D721Med (cell line): ENCODE data around the gene MAU2.

Source experiments
- DNase-seq: peaks from one replicate; pipeline ENCODE4 v3.0.0; 2011; ENCODE audit warnings: low spot score; ENCODE audit not compliant: insufficient read length
- FAIRE-seq: peaks from 2 replicates; lab custom pipeline; 2011; peaks lifted over from hg19 to GRCh38; lab: Jason Lieb, UNC
- CTCF ChIP-seq: IDR thresholded peaks from 2 replicates; pipeline ENCODE4 v1.5.1; 2012; ENCODE audit warnings: mild to moderate bottlenecking, control low read depth; ENCODE audit not compliant: insufficient read depth; ENCODE audit errors: missing control alignments

Gene MAU2

DNA sequence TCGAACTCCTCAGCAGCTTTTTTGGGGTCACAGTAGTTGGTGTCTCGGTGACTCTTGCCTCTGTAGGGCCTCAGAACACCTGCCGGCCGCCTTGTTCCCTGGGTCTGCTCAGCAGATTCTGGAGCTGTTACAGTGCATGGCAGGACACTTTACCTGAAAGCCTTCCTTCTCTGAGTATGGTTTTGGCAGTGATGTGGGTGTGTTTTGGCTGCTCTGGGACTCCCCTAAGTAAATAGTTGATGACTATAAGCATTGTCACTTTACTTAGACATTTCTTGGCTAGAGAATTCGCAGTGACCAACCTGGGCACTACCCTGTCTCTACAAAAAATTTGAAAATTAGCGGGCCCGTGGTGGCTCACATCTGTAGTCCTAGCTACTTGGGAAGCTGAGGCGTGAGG lies 7.0 kb downstream of the MAU2 start:
- FAIRE-seq = no peak
- DNase-seq = no peak
- TF ChIP-seq CTCF = no peak

DNA sequence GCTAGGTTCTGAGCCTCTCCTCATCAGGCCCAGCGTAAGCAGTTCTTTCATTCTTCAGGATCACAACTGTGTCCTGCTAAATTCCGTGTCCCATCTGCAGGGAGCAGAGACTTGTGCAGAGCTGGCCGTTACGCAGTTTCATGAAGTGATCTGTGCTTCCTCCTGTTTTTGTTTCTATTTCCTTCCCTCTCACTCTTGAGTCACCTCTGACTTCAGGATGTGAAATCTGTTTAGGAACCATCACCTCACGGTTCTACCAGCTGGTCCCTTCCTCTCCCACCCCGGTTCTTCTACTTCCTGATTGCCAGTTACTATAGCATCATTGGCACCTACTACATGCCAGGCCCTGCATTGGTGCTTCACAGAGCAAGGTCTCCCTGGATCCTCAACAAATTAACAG lies 8.5 kb downstream of the MAU2 start:
- no peak for DNase-seq
- no peak for TF ChIP-seq CTCF
- no peak for FAIRE-seq

GRCh38 chr19:19334063-19334988 lies 13.7 kb downstream of the MAU2 start:
- no peak for TF ChIP-seq CTCF
- FAIRE-seq = no peak
- DNase-seq = peak; percentile 16

- no peak for DNase-seq
- FAIRE-seq = no peak
- no peak for TF ChIP-seq CTCF
These were observed 14.3 kb downstream of the MAU2 start for GRCh38 chr19:19334989-19335344.

GRCh38 chr19:19335408-19336158 lies 15.0 kb downstream of the MAU2 start:
- DNase-seq (peak; percentile 7), FAIRE-seq (no peak)
- no peak for TF ChIP-seq CTCF

- FAIRE-seq (no peak), DNase-seq (no peak)
- no peak for TF ChIP-seq CTCF
These were observed 16.0 kb downstream of the MAU2 start for GRCh38 chr19:19336597-19336996.
